ENCODE measurements around the gene APOL6. TPM values are rescaled to one million over a fixed set of nuclear protein-coding genes. Genes with fewer than 3 reads are reported as not detected.

Gene APOL6
- polyA plus RNA-seq, 10 donors = 0.98 to 3.0 (median 2.0) TPM

DNA sequence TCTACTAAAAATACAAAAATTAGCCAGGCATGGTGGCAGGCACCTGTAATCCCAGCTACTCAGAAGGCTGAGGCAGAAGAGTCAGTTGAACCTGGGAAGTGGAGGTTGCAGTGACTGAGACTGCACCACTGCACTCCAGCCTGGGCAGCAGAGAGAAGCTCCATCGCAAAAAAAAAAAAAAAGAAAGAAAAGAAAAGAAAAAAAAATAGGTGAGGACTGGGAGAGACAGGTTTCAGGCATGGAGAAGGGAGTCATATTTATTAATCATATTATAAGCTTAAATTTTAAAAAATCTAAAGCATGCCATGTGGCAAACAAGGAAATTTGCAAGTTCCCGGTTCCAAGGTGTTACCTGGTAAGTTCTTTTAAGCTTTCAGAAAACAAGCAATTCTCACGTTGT is 69.3 kb downstream of the APOL6 start, which contains the start of gene APOL5:
TSS of gene APOL5 (plus strand) at position 301 of the 400 bp plus-strand sequence. CDS start at position 301, 0 bp downstream.
- no peak for DNase-seq

Other genes with a start within 250 kb of the APOL6 start
- gene MCM5, start 248.3 kb upstream of the APOL6 start, polyA plus RNA-seq (ENCODE audit: insufficient read length in 10 of 10) = 10 to 100 TPM; 24.0 to 52.3 (median 31.3) TPM
- 10 to 100 TPM in 8 of 10 donors, 1 to 10 TPM in 2; 7.6 to 17.1 (median 15.4) TPM for gene RASD2, start 107.6 kb upstream of the APOL6 start, polyA plus RNA-seq (ENCODE audit: insufficient read length in 10 of 10)
- gene MB, start 31.1 kb upstream of the APOL6 start, polyA plus RNA-seq (ENCODE audit: insufficient read length in 10 of 10) = 100 to 1,000 TPM; 190 to 359 (median 242) TPM
- 1 to 10 TPM in 9 of 10 donors, under 1 TPM in 1; 0.83 to 1.9 (median 1.3) TPM for gene APOL5, start 69.4 kb downstream of the APOL6 start, polyA plus RNA-seq (ENCODE audit: insufficient read length in 10 of 10)

Measured in muscle of back (tissue), 11 donors.